Muscle layer of duodenum (tissue), 2 donors: ENCODE results near the gene TRAF6.

Experiments used
- H3K27ac ChIP-seq: one replicate; pipeline ENCODE4 v1.7.0; 2013; ENCODE audit warnings: mild to moderate bottlenecking, low read length
- H3K27me3 ChIP-seq: one replicate; pipeline ENCODE4 v1.7.0; 2013; ENCODE audit warnings: low read depth, mild to moderate bottlenecking, control low read depth, low read length
- H3K36me3 ChIP-seq, 2 donors: one replicate each; pipeline ENCODE4 v1.7.0; 2013; ENCODE audit warnings: low read length in 2 of 2, control low read depth in 1 of 2, mild to moderate bottlenecking in 1 of 2; ENCODE audit not compliant: insufficient read depth in 2 of 2, control insufficient read depth in 1 of 2
- H3K4me1 ChIP-seq, 2 donors: one replicate each; pipeline ENCODE4 v1.7.0; 2013; ENCODE audit warnings: low read length in 2 of 2, mild to moderate bottlenecking in 2 of 2, control low read depth in 1 of 2, moderate library complexity in 1 of 2; ENCODE audit not compliant: insufficient read depth in 2 of 2, control insufficient read depth in 1 of 2
- H3K4me3 ChIP-seq, 2 donors: one replicate each; pipeline ENCODE4 v1.7.0; 2013; ENCODE audit warnings: low read length in 2 of 2, low read depth in 1 of 2, mild to moderate bottlenecking in 1 of 2
- H3K9me3 ChIP-seq, 2 donors: one replicate each; pipeline ENCODE4 v1.7.0; 2013; ENCODE audit warnings: low read length in 2 of 2, control low read depth in 1 of 2, mild to moderate bottlenecking in 1 of 2; ENCODE audit not compliant: control insufficient read depth in 1 of 2
- donor health status: healthy.

TRAF6 gene

DNA sequence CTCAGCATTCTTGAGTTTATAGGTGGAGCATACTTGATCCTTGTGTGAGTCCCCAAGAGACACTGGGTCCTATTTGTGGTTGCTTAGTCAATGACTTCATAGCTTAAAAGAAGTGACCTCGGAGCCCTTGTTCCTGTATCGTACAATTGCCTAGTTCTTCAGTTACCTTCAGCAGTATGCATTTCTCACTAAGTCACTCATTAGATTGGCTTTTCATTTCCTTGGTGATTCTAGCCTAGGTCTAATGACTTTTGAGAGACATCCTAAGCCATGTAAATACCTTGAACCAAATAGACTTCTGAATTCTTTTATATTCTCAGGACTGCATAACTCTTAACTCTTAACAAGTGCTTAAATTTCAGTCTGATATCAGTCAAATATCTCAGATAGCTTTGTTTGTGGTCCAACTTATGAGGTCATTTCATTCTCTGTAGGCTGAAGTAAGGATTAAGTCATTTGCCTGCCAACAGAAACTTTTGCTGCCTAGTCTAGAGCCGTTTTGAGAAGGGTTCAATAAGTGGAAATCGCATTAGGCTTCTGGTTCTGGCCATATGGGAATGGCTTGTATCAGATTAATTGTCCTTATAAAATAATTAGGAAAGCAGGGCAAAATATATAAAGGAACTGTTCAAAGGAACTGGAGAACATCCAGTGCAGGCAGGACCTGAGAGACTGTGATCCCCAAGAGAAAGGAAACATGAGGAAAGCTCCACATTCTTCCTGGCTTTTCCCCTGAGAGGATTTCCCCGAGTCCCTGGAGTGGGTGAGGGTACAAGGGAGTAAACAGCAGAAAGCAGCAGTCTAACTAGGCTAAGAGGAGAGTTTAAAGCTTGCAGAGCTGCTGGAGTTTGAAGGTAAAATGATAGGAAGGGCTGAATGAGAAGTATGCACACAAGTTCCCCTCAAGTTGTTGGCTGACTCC, 39.9 kb downstream of the TRAF6 start:
- Histone ChIP-seq H3K4me3 (no peak overlapping the region), H3K27ac (no peak overlapping the region), H3K9me3 (no peaks in the 10 kb centered on the region), H3K27me3 (no peaks in the 10 kb centered on the region), H3K4me1 (peaks cover 0 to 5% of the 10 kb centered on the region in 2 donors), H3K36me3 (no peaks in the 10 kb centered on the region)

- Histone ChIP-seq H3K27me3 (no peaks in the 10 kb centered on the region), H3K4me3 (no peak overlapping the region), H3K9me3 (no peaks in the 10 kb centered on the region), H3K4me1 (peaks cover 0 to 5% of the 10 kb centered on the region in 2 donors), H3K36me3 (no peaks in the 10 kb centered on the region), H3K27ac (no peak overlapping the region)
These were observed 41.0 kb downstream of the TRAF6 start for GRCh38 chr11:36469063-36469462.

DNA sequence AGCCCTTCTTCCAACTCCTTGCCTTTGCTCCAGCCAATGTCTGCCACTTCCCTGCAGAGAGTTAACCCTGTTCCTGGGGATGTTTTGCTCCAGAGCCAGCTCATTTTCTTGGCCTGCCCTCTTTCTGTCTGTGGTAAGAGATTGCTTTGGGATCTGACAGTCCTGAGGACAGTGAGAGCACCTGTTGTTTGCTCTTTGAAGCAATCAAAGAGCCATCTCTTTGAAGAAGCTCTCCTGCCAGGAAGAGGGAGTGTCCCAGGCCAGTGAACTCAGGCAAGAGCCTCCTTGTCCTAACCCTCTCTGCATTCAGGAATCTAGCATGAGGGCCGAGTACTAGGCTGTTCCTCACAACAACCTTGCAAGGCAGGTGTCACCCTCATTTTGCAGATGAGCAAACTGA, 42.2 kb downstream of the TRAF6 start:
- Histone ChIP-seq H3K4me3 (no peak overlapping the region), H3K4me1 (peaks cover 0 to 5% of the 10 kb centered on the region in 2 donors), H3K9me3 (no peaks in the 10 kb centered on the region), H3K27ac (no peak overlapping the region), H3K36me3 (no peaks in the 10 kb centered on the region), H3K27me3 (no peaks in the 10 kb centered on the region)

DNA sequence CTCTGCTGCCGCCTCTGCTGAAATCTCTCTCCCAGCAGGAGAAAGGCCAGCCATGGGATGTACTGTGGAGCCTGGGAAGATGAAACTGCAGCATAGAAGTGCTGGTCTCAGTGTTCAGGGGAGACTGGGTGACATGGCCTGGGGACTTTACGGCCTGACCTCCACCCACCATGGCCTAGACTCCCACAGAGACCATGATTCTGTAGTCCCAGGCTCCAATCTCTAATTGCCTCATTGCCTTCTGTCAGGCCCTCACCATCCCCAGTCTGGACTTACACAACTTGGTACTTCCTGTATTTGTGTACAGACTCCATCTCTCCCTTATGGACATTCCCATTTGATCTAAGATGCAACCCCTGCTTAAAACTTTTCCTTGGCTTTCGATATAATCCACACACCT, 43.1 kb downstream of the TRAF6 start:
- H3K27me3 ChIP-seq: no peaks in the 10 kb centered on the region
- peaks cover 0 to 5% of the 10 kb centered on the region in 2 donors for H3K4me1 ChIP-seq
- H3K27ac ChIP-seq: no peak overlapping the region
- no peaks in the 10 kb centered on the region for H3K9me3 ChIP-seq
- no peaks in the 10 kb centered on the region for H3K36me3 ChIP-seq
- no peak overlapping the region for H3K4me3 ChIP-seq

DNA sequence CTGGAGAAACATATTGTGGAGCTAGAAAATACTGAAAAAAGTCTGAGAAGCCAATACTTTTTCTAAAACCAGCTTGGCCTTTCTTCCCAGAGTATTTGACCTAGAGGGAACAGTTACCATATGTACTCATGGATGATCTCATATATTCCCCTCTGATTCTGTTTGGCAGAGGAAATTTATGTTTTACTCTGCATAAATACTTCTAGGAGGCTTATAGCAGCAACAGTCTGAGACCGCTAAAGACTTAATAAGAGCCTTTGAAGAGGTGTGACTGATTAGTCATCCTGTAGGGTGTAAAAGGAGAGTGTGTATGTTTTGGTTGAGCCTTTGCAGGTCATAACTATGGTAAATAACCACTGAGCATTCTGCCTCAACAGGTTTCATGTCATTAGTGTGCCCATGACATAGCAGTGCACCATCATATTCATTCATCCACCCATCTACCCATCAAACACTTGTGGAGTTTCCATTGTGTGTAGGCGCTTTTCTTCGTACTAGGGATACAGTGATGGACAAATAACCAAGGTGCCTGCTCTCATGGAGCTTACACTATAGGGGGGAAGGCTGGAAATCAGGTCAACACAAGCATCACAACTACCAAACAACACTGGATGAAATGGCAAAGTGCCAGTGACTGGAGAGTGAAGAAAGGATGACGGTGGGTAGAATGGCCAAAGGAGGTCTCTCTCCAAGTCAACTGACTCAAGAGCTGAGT, 44.5 kb downstream of the TRAF6 start:
- Histone ChIP-seq H3K27ac (no peak overlapping the region), H3K36me3 (no peaks in the 10 kb centered on the region), H3K27me3 (no peaks in the 10 kb centered on the region), H3K4me1 (peaks cover 0 to 5% of the 10 kb centered on the region in 2 donors), H3K9me3 (no peaks in the 10 kb centered on the region), H3K4me3 (no peak overlapping the region)

DNA sequence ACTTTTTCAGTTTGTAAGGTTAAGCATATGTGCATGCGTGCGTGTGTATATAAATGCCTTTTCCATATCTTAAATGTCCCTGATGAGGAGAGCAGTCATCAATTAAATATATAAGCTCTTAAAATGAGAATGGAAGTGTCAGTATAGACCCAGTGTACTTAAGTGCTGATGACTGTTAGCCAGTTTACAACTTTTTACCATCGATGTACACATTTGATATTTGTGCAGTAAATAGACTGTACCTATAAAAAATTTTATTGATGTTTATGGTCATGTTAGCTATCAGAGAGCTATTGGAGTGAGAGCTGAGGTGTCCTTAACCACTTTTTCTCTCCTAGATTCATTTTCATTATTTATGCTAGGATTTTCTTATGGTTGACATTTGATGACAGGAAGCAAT, 45.4 kb downstream of the TRAF6 start:
- H3K4me1 ChIP-seq: no peaks in the 10 kb centered on the region
- H3K27ac ChIP-seq: no peak overlapping the region
- H3K36me3 ChIP-seq: no peaks in the 10 kb centered on the region
- no peaks in the 10 kb centered on the region for H3K9me3 ChIP-seq
- H3K4me3 ChIP-seq: no peak overlapping the region
- no peaks in the 10 kb centered on the region for H3K27me3 ChIP-seq

DNA sequence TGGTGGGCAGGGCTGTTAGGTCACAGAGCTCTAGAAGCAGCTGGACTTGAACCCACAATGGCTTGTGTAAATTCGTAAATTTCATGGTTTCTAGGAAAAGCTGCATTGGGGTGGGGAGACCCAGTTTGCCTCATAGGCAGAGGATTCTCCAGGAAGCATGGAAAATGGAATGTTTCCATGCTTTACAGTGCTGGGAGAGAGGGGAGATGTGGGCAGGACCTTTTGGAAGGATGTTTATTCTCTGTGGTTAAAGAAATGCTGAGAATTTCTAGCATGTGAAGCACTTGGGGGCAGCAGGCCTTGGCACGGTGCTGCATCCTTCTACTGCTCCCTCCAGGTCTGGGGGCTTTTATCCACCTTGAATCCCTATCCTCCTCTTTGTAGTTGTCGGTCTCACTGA, 46.3 kb downstream of the TRAF6 start:
- H3K36me3 ChIP-seq: no peaks in the 10 kb centered on the region
- H3K9me3 ChIP-seq: no peaks in the 10 kb centered on the region
- no peaks in the 10 kb centered on the region for H3K4me1 ChIP-seq
- no peak overlapping the region for H3K4me3 ChIP-seq
- H3K27ac ChIP-seq: no peak overlapping the region
- no peaks in the 10 kb centered on the region for H3K27me3 ChIP-seq

- Histone ChIP-seq H3K9me3 (no peaks in the 10 kb centered on the region), H3K27me3 (no peaks in the 10 kb centered on the region), H3K27ac (no peak overlapping the region), H3K4me3 (no peak overlapping the region), H3K4me1 (no peaks in the 10 kb centered on the region), H3K36me3 (peaks cover 0 to 4% of the 10 kb centered on the region in 2 donors)
These were observed 47.8 kb downstream of the TRAF6 start for GRCh38 chr11:36462321-36462720.

- no peaks in the 10 kb centered on the region for H3K27me3 ChIP-seq
- peaks cover 0 to 9% of the 10 kb centered on the region in 2 donors for H3K4me1 ChIP-seq
- H3K27ac ChIP-seq: no peak overlapping the region
- no peak overlapping the region for H3K4me3 ChIP-seq
- peaks cover 0 to 8% of the 10 kb centered on the region in 2 donors for H3K36me3 ChIP-seq
- no peaks in the 10 kb centered on the region for H3K9me3 ChIP-seq
These were observed 49.9 kb downstream of the TRAF6 start for GRCh38 chr11:36460220-36460619.

DNA sequence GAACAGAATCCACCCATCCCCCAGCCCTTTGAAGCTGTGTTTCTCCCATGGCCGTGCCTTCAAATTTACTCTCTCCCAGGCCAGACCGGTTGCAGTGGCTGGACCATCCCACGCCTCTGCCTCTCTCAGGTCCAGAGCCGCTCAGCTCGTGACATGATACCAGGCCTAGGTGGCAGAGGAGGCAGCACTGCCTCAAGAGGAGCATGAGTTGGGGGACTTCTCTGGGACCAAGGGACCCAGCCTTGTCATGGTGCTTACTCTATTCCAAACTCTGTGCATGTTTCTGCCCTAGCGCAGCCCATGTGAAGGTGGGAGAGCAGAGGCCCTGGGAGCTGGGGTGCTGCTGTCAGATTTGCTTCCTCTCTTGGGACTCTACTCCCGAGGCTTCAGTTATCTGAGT, 51.0 kb downstream of the TRAF6 start:
- Histone ChIP-seq H3K4me3 (no peak overlapping the region), H3K36me3 (peaks cover 0 to 8% of the 10 kb centered on the region in 2 donors), H3K27ac (no peak overlapping the region), H3K27me3 (no peaks in the 10 kb centered on the region), H3K4me1 (peaks cover 0 to 9% of the 10 kb centered on the region in 2 donors), H3K9me3 (no peaks in the 10 kb centered on the region)

GRCh38 chr11:36458129-36458915, 51.8 kb downstream of the TRAF6 start:
- no peaks in the 10 kb centered on the region for H3K27me3 ChIP-seq
- H3K27ac ChIP-seq: no peak overlapping the region

More at GRCh38 chr11:36458129-36458915, 51.8 kb downstream of the TRAF6 start:
- peaks cover 0 to 8% of the 10 kb centered on the region in 2 donors for H3K36me3 ChIP-seq
- no peak overlapping the region for H3K4me3 ChIP-seq
- H3K9me3 ChIP-seq: no peaks in the 10 kb centered on the region
- peaks cover 0 to 9% of the 10 kb centered on the region in 2 donors for H3K4me1 ChIP-seq
